ENCODE results near the gene ZSWIM1.

Gene ZSWIM1

GRCh38 chr20:45880988-45881788 is at the start of gene ZSWIM1:
Gene ZSWIM1, plus strand, starts transcription at chr20:45881227. Its CDS starts 1,366 bp downstream, at chr20:45882593.
- in situ Hi-C loops (cut with MboI; ENCODE audit: low sequenced_read_pairs): no loop called here

DNA sequence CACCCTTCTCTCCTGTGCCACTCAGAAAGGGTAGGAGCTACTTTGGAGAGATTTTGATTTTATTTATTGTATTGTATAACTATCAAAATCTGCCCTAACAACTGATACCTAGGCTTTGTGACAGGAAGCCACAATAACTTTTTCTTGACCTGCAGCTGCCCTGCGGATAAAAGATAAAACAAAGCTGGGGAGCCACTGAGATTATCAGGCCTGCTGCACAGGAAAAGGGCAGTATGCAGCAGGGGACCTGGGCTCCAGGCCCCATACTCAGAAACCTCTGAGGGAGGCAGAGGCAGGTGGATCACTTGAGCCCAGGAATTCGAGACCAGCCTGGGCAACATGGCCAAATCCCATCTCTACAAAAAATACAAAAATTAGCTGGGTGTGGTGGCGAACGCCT is 48.4 kb upstream of the ZSWIM1 start:
- in situ Hi-C loops (cut with MboI; ENCODE audit: low sequenced_read_pairs): no loop called here

DNA sequence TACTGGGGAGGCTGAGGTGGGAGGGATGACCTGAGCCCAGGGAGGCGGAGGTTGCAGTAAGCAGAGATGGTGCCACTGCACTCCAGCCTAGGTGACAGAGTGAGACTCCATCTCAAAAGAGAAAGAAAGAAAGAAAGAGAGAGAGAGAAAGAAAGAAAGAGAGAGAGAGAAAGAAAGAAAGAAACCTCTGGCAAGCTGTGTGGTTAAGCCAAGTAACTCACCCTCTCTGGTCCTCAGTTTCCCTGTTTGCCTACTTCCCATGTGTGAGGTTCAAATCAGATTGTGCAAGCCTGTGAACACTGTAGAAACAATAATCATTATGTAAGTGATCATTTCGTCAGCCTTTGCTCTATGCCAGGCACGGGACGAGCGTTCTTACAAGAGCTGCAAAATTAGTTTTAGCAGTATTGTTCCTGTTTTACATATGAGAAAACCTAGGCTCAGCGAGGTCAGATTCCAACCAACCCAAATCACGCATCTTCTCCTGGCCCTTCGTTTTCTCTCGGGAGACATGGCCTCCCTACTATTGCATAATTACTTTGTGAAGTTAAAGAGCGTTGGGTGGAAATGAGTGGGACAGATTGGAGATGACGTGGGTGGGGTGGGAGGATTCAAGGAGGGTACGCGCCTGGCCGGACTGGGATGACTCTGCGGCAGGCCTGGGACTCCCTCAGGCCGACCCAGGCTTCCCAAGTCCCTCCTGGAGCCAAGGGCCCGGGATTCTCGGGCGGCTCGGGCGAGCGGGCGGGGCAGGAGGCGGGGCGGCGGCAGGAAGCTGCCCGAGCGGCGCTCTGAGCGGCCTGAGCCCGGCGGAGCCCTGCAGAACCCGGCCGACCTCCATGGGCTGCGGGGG is 47.8 kb upstream of the ZSWIM1 start, which contains the start of gene SNX21:
TSS of gene SNX21 (plus strand) at position 770 of the 853 bp plus-strand sequence. CDS start 121 bp downstream, outside the sequence.
- in situ Hi-C loops (cut with MboI; ENCODE audit: low sequenced_read_pairs): no loop called here

GRCh38 chr20:45833883-45834796 is 46.9 kb upstream of the ZSWIM1 start:
- in situ Hi-C loops (cut with MboI; ENCODE audit: low sequenced_read_pairs): no loop called here

GRCh38 chr20:45834797-45835161 is 46.2 kb upstream of the ZSWIM1 start:
- in situ Hi-C loops (cut with MboI; ENCODE audit: low sequenced_read_pairs): no loop called here

DNA sequence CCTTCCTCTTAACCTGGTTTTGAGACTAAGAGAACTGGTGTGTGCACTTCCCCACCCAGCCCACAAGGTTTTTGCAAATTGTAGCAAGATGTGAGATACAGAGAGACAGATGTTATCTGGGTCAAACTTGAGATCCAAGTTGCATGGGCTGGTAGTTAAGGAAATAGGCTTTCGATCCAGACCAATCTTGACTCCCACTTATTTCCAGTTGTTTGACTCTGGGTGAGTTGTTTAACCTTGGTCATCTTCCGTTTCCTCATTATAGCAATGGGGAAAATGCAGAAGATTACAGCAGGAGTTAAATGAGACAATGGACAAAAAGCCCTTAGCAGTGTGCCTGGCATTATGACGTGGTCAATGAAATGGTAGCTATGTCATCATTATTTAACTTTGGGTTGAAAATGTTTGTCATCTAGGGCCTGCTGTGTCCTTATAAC is 45.7 kb upstream of the ZSWIM1 start:
- in situ Hi-C loops (cut with MboI; ENCODE audit: low sequenced_read_pairs): no loop called here

DNA sequence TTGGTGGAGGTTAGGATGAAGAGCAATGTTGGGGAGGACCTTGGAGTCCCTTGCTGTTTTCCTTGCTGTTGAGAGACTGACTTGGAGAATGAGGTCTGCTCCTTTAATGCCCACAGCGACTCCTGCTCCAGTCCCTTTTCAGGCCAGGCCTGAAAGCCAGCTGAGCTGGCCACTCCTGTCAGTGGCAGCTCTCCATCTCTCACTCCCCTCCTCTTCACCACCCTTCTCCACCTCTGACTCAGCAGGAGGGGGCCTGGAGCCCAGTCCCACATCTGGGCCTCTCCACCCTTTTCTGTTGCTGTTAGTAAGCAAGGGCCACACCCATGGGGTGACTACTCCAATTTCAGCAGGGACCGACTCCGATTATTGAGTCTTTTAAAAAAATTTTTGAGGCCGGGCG is 45.2 kb upstream of the ZSWIM1 start:
- in situ Hi-C loops (cut with MboI; ENCODE audit: low sequenced_read_pairs): no loop called here

- in situ Hi-C loops (cut with MboI; ENCODE audit: low sequenced_read_pairs): no loop called here
Measured at GRCh38 chr20:45836841-45837240, 44.2 kb upstream of the ZSWIM1 start.

- in situ Hi-C loops (cut with MboI; ENCODE audit: low sequenced_read_pairs): no loop called here
Measured at GRCh38 chr20:45840700-45841198, 40.3 kb upstream of the ZSWIM1 start.

DNA sequence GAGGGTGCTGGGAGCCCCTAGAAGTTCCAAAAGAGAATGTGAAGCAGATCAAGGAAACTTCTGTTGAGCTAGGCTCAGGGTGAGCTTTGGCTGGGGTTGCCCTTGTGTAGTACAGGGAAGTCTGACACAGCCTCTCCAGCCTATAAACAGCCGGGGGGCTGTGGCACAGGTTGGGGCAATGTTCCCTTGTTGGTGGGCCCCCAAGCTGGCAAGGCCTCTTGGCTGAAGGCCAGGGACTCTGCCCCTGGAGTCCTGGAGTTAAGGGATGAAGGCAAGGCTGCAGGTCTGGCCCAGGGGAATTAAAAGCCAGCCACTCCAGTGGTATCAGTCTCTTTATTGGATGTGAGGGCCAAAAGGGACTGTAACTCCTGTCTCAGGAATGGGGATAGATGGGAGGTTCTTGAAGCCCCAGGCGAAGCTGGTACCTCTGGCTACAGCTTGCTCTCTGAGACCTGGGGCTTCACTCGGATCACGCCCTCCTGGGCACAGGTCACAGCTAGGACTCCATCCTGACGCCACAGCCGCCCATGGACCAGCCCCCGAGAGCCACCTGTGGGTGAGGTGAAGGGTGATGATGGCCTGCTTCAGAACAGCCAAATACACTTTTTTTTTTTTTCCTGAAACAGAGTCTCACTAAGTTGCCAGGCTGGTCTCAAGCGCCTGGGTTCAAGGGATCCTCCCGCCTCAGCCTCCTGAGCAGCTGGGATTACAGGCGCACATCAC is 39.5 kb upstream of the ZSWIM1 start:
- in situ Hi-C loops (cut with MboI; ENCODE audit: low sequenced_read_pairs): no loop called here

DNA sequence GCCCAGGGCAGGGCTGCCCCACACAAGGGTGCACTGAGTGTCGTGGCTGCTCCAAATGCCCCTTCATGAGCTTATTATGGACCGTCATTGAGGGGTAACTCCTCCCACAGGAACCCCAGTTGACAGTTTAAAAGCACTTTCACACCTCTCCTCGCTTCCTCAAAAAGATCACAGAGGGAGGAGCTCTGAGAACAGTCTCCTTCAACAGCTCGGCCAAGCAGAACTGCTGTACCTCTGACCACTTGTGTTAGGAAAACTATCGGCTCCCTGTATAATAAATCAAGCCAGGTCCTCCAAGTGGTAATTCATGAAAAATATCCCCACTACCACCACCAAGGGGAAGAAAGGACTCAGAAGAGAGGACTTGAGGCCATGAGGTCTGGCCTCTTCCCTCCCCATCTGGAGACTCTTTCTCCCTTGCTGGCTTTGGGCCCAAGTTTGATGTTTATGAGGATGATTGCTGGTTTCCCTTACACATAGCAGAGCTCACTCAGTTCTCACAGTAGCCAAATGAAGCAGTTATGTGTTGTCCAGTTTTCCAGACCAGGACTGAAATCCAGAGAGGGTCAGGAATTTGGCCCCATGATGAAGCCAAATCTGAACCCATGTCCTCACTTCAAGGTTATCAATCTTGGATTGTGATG is 38.7 kb upstream of the ZSWIM1 start:
- in situ Hi-C loops (cut with MboI; ENCODE audit: low sequenced_read_pairs): no loop called here

GRCh38 chr20:45843506-45843905 is 37.5 kb upstream of the ZSWIM1 start:
- in situ Hi-C loops (cut with MboI; ENCODE audit: low sequenced_read_pairs): no loop called here

DNA sequence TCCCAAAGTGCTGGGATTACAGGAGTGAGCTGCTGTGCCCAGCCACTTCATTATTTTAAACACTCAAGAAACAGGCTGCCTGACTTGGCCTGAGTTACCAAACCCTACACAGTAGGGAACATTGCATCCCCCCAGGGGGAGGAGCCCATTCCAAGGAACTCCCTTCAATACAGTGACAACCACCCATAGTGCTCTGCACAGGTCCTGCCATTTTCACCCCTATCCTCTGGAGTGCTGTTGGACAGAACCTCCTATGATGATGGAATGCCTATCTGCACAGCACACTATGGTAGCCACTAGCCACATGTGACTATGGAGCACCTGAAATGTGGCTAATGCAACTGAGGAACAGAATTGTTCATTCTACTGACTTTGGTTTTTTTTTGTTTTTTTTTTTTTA is 35.6 kb upstream of the ZSWIM1 start:
- in situ Hi-C loops (cut with MboI; ENCODE audit: low sequenced_read_pairs): no loop called here

GRCh38 chr20:45848421-45848820 is 32.6 kb upstream of the ZSWIM1 start:
- in situ Hi-C loops (cut with MboI; ENCODE audit: low sequenced_read_pairs): no loop called here

DNA sequence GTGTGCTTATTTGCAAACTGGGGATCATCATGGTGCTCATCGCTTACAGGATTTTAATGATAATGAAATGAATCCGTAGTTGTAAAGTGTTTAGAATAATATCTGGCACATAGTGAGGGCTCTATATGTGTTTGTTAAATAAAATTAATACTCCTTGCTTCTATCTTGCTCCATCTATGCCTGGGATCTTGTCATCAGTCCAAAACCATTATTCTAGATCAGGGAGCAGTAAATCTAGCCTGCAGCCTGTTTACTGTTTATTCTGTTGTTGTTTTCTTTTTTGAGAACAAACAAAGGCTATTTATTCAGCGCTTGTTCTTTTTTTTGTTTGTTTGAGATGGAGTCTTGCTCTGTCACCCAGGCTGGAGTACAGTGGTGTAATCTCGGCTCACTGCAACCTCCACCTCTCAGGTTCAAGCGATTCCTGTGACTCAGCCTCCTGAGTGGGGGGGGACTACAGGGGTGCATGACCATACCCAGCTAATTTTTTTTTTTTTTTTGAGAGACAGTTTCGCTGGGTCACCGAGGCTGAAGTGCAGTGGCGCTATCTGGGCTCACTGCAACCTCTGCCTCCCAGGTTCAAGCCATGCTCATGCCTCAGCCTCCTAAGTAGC is 32.0 kb upstream of the ZSWIM1 start:
- in situ Hi-C loops (cut with MboI; ENCODE audit: low sequenced_read_pairs): no loop called here

DNA sequence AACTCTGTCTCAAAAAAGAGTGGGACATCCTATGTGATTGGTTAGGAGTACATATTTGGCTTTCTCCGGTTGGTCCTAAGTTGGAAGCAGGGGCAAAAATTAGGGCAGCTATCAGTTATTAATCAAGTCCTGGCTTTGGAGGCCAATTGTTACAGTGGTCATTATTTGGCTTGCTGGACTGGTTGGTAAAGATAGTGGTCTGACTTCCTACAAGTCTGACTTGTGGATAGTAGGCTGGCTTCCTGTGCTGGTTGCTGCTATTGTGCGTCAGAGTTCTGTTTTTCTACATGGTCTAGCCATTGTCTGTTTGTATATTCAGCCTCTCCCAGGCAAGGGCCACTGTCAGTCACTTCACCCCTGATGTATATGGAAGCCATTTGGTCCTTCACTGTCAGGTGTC is 30.8 kb upstream of the ZSWIM1 start:
- in situ Hi-C loops (cut with MboI; ENCODE audit: low sequenced_read_pairs): no loop called here

DNA sequence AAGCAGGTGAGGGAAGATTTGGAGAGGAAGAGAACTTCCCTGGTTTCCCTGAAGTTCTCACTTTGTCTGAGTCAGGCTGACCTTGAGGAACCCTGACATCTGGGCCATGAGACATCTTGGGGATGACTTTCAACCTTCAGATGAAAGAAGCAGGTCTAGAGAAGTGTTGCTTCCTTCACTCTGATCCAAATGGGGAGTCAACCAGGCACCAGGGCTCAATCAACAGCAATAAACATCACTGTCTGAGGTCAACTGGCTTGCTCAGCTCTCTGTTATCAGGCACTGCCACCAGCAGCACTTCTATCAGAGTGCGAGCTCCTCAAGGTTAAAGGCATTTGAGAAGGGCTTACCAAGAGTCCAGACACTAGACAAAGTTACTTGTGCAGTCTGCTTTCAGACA is 30.1 kb upstream of the ZSWIM1 start:
- in situ Hi-C loops (cut with MboI; ENCODE audit: low sequenced_read_pairs): no loop called here

DNA sequence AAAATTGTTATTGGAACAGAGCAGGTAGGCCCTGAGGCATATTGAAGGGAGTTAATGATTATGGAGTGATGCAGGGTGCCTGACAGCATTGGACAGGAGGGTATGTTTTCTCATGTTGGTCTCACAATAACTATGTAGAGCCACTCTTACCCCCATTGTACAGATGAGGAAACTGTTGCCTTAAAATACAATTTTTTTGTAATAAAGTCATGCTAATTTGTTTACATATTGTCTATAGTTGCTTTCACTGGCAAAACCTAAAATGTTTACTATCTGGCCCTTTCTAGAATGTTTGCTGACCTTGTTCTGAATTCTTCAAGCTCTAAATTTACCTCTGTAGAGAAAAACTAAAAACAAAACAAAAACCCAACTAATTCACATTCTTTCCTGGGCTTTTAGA is 29.5 kb upstream of the ZSWIM1 start:
- in situ Hi-C loops (cut with MboI; ENCODE audit: low sequenced_read_pairs): no loop called here

DNA sequence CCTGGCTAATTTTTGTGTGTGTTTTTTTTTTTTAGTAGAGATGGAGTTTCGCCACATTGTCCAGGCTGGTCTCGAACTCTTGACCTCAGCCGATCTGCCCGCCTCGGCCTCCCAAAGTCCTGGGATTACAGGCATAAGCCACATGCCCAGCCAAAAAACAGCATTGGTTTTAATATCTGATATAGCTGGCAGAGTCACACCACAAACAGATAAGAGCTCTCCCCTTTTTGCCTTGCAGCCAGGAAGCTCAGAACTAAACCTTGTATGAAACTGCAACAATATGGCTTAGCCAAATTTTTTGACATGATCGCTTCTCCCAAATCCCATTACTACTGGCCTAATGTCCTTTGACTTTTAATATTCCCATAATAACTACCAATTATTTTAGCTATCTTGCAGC is 28.7 kb upstream of the ZSWIM1 start:
- in situ Hi-C loops (cut with MboI; ENCODE audit: low sequenced_read_pairs): no loop called here

All from HL-60/S4 treated with phorbol 12-myristate 13-acetate at 8.2 ng/mL for 4 days and 3 days (cell line).